H1 (cell line): ENCODE measurements around the gene ZC3H6. TPM values are rescaled to one million over a fixed set of nuclear protein-coding genes. Genes with fewer than 3 reads are reported as not detected.

Source experiments
- CTCF ChIA-PET: fragments of 300-600 bp; sonication (Branson Sonifier 250); formaldehyde crosslinking; loops from one replicate; lab custom pipeline; 2021; ENCODE audit not compliant: partially characterized antibody; lab: Charles Lee
- POLR2A ChIA-PET: fragments of 300-600 bp; sonication (Branson Sonifier 250); formaldehyde crosslinking; loops from one replicate; lab custom pipeline; 2021; ENCODE audit warnings: inconsistent platforms; ENCODE audit not compliant: partially characterized antibody; lab: Charles Lee
- DNase-seq, 2 experiments: peaks; one replicate each; pipeline versions ENCODE4 v3.0.0 to v3.0.0-alpha.2; 2010 to 2022; ENCODE audit warnings: low spot score in 2 of 2, low read depth in 1 of 2, mixed read lengths in 1 of 2
- FAIRE-seq: peaks from 2 replicates; lab custom pipeline; 2011; peaks lifted over from hg19 to GRCh38; lab: Jason Lieb, UNC
- H2AFZ ChIP-seq: 2 replicates; pipeline ENCODE4 v1.8.1; 2012; ENCODE audit warnings: low read length, inconsistent platforms
- H2AK5ac ChIP-seq: 2 replicates; pipeline ENCODE4 v1.6.1; 2013; ENCODE audit warnings: low read depth, low read length
- H2BK120ac ChIP-seq: replicated peaks from 2 replicates; pipeline ENCODE3; 2013; ENCODE audit warnings: low read depth, low read length, inconsistent platforms
- H2BK12ac ChIP-seq: 2 replicates; pipeline ENCODE4 v1.6.1; 2013; ENCODE audit warnings: low read depth, low read length
- H2BK15ac ChIP-seq: 2 replicates; pipeline ENCODE4 v1.6.1; 2013; ENCODE audit warnings: low read length
- H2BK20ac ChIP-seq: 2 replicates; pipeline ENCODE4 v1.6.1; 2013; ENCODE audit warnings: low read length
- H2BK5ac ChIP-seq: 2 replicates; pipeline ENCODE4 v1.6.1; 2013; ENCODE audit warnings: low read depth, low read length
- H3K14ac ChIP-seq: 2 replicates; pipeline ENCODE4 v1.6.1; 2013; ENCODE audit warnings: inconsistent platforms; ENCODE audit not compliant: insufficient read length
- H3K18ac ChIP-seq: 2 replicates; pipeline ENCODE4 v1.6.1; 2013; ENCODE audit warnings: low read length; ENCODE audit errors: extremely low read depth
- H3K23ac ChIP-seq: 2 replicates; pipeline ENCODE4 v1.6.1; 2013; ENCODE audit warnings: inconsistent platforms; ENCODE audit not compliant: insufficient read length
- H3K23me2 ChIP-seq: 2 replicates; pipeline ENCODE4 v1.6.1; 2013; ENCODE audit warnings: low read depth, low read length
- H3K27ac ChIP-seq: 2 replicates; pipeline ENCODE4 v1.6.1; 2011; ENCODE audit warnings: low read depth, low read length, inconsistent platforms
- H3K27me3 ChIP-seq, 4 experiments: replicated peaks in 1 of 4; 1 replicate in 1 of 4; 2 replicates in 3 of 4; pipeline versions ENCODE4 v1.6.1 to v1.8.1; 2011 to 2013; ENCODE audit warnings: low read length in 3 of 4, mild to moderate bottlenecking in 3 of 4, inconsistent platforms in 2 of 4, mixed read lengths in 2 of 4, moderate library complexity in 1 of 4; ENCODE audit not compliant: control insufficient read depth in 3 of 4, insufficient read depth in 3 of 4; ENCODE audit errors: extremely low read depth in 1 of 4
- H3K36me3 ChIP-seq, 4 experiments: 2 replicates each; pipeline versions ENCODE4 v1.6.1 to v1.8.1; 2011 to 2013; ENCODE audit warnings: mild to moderate bottlenecking in 4 of 4, low read length in 3 of 4, moderate library complexity in 2 of 4, control low read depth in 1 of 4, inconsistent platforms in 1 of 4; ENCODE audit not compliant: insufficient read depth in 4 of 4, control insufficient read depth in 2 of 4
- H3K4ac ChIP-seq: replicated peaks from 2 replicates; pipeline ENCODE3; 2013; ENCODE audit warnings: low read length, low read depth, mixed read lengths, inconsistent platforms; ENCODE audit not compliant: insufficient read length
- H3K4me1 ChIP-seq, 4 experiments: replicated peaks in 1 of 4; 1 replicate in 1 of 4; 2 replicates in 3 of 4; pipeline versions ENCODE4 v1.6.1 to v1.8.1; 2011 to 2013; ENCODE audit warnings: low read length in 3 of 4, inconsistent platforms in 2 of 4, mixed read lengths in 1 of 4; ENCODE audit not compliant: insufficient read depth in 4 of 4, control insufficient read depth in 3 of 4
- H3K4me2 ChIP-seq, 2 experiments: 2 replicates each; pipeline versions ENCODE4 v1.6.1 to v1.8.1; 2011 to 2013; ENCODE audit warnings: low read depth in 2 of 2, low read length in 2 of 2, control low read depth in 1 of 2, inconsistent platforms in 1 of 2, mild to moderate bottlenecking in 1 of 2; ENCODE audit not compliant: insufficient read depth in 1 of 2
- H3K4me3 ChIP-seq, 4 experiments: fragments of 200-600, 300-600 bp in 1 of 4; sonication (generic), shearing (Covaris generic), sonication (Bioruptor Twin) in 1 of 4; 2 replicates each; pipeline versions ENCODE4 v1.5.1 to v1.8.1; 2011 to 2016; ENCODE audit warnings: low read length in 4 of 4, low read depth in 3 of 4, control low read depth in 2 of 4, inconsistent platforms in 2 of 4, mild to moderate bottlenecking in 2 of 4, mixed read lengths in 1 of 4, moderate library complexity in 1 of 4; ENCODE audit not compliant: insufficient read depth in 2 of 4; ENCODE audit errors: extremely low read depth in 1 of 4
- H3K56ac ChIP-seq: replicated peaks from 2 replicates; pipeline ENCODE3; 2013; ENCODE audit warnings: low read depth, mild to moderate bottlenecking, mixed read lengths, low read length, inconsistent platforms; ENCODE audit not compliant: insufficient read length
- H3K79me1 ChIP-seq: 2 replicates; pipeline ENCODE4 v1.6.1; 2013; ENCODE audit warnings: low read depth, low read length, control low read depth
- H3K79me2 ChIP-seq, 2 experiments: 2 replicates each; pipeline versions ENCODE4 v1.6.1 to v1.8.1; 2012 to 2013; ENCODE audit warnings: low read length in 2 of 2, mild to moderate bottlenecking in 2 of 2, inconsistent platforms in 1 of 2; ENCODE audit not compliant: insufficient read depth in 2 of 2, control insufficient read depth in 1 of 2
- H3K9ac ChIP-seq, 4 experiments: replicated peaks in 1 of 4; 1 replicate in 1 of 4; 2 replicates in 3 of 4; pipeline versions ENCODE4 v1.6.1 to v1.8.1; 2011 to 2013; ENCODE audit warnings: low read depth in 3 of 4, low read length in 3 of 4, control low read depth in 2 of 4, mild to moderate bottlenecking in 2 of 4, moderate library complexity in 2 of 4, inconsistent platforms in 1 of 4; ENCODE audit errors: extremely low read depth in 1 of 4
- H3K9me3 ChIP-seq, 2 experiments: 2 replicates each; pipeline versions ENCODE4 v1.6.1 to v1.8.1; 2012 to 2013; ENCODE audit warnings: mild to moderate bottlenecking in 2 of 2, moderate library complexity in 2 of 2, control low read depth in 1 of 2, inconsistent platforms in 1 of 2, low read depth in 1 of 2, low read length in 1 of 2, mixed read lengths in 1 of 2; ENCODE audit not compliant: insufficient read depth in 2 of 2
- H4K20me1 ChIP-seq, 2 experiments: replicated peaks in 1 of 2; 2 replicates each; pipeline versions ENCODE3 to v1.8.1; 2011 to 2013; ENCODE audit warnings: inconsistent platforms in 2 of 2, low read length in 2 of 2, mild to moderate bottlenecking in 1 of 2; ENCODE audit not compliant: insufficient read depth in 2 of 2, control insufficient read depth in 1 of 2
- H4K5ac ChIP-seq: 2 replicates; pipeline ENCODE4 v1.6.1; 2013; ENCODE audit warnings: low read length, low read depth, mixed read lengths, inconsistent platforms; ENCODE audit not compliant: insufficient read length
- H4K8ac ChIP-seq: 2 replicates; pipeline ENCODE4 v1.8.0; 2013; ENCODE audit warnings: mild to moderate bottlenecking, moderate library complexity, low read length, inconsistent platforms; ENCODE audit not compliant: insufficient read depth; ENCODE audit errors: extremely low read depth
- H4K91ac ChIP-seq: replicated peaks from 2 replicates; pipeline ENCODE3; 2013; ENCODE audit warnings: low read length, mixed read lengths, inconsistent platforms; ENCODE audit not compliant: insufficient read length
- CBX5 ChIP-seq: fragments of 300-800, 300-1000 bp; sonication (generic); IDR thresholded peaks from 2 replicates; pipeline ENCODE4 v1.7.1; 2016; ENCODE audit warnings: antibody characterized with exemption, low read length, low read depth
- FOSL1 ChIP-seq: IDR thresholded peaks from 2 replicates; pipeline ENCODE4 v1.6.1; 2011; ENCODE audit warnings: mild to moderate bottlenecking, low read depth, low read length, moderate library complexity; ENCODE audit not compliant: insufficient read depth
- HDAC6 ChIP-seq: IDR thresholded peaks from one replicate; pipeline ENCODE4 v1.7.1; 2012; ENCODE audit warnings: low read depth, mild to moderate bottlenecking, inconsistent platforms, low read length, moderate library complexity
- KDM1A ChIP-seq: fragments of 200-600, 300-600 bp; sonication (generic); IDR thresholded peaks from 2 replicates; pipeline ENCODE4 v1.7.1; 2016; ENCODE audit warnings: mild to moderate bottlenecking, low read length, borderline replicate concordance
- KDM5A ChIP-seq: fragments of 200-600 bp; IDR thresholded peaks from 2 replicates; pipeline ENCODE4 v1.7.1; 2012; ENCODE audit warnings: mild to moderate bottlenecking, low read length, inconsistent platforms, mixed read lengths
- RAD21 ChIP-seq, 2 experiments: IDR thresholded peaks in 1 of 2; conservative IDR thresholded peaks in 1 of 2; 2 replicates each; pipeline ENCODE4 v1.6.1; 2011; ENCODE audit warnings: low read depth in 2 of 2, low read length in 2 of 2, improper control_type of control experiment in 1 of 2, inconsistent platforms in 1 of 2, mild to moderate bottlenecking in 1 of 2, moderate library complexity in 1 of 2
- RFX5 ChIP-seq: IDR thresholded peaks from 2 replicates; pipeline ENCODE4 v1.6.1; 2011; ENCODE audit warnings: low read depth, low read length, improper control_type of control experiment, borderline replicate concordance
- SIN3A ChIP-seq, 2 experiments: IDR thresholded peaks in 1 of 2; conservative IDR thresholded peaks in 1 of 2; 2 replicates each; pipeline ENCODE4 v1.6.1; 2011 to 2012; ENCODE audit warnings: low read length in 2 of 2, improper control_type of control experiment in 1 of 2, low read depth in 1 of 2, mild to moderate bottlenecking in 1 of 2
- SIRT6 ChIP-seq: IDR thresholded peaks from one replicate; pipeline ENCODE4 v1.7.1; 2012; ENCODE audit warnings: low read length, inconsistent platforms
- TBP ChIP-seq: IDR thresholded peaks from 2 replicates; pipeline ENCODE4 v1.6.1; 2011; ENCODE audit warnings: low read depth, low read length, improper control_type of control experiment
- WGBS, 2 experiments: shearing (Covaris generic) in 1 of 2; methylation state at CpG; one replicate each; pipeline versions ENCODE4 v1.1.6 to v1.1.7; 2013 to 2015; ENCODE audit warnings: low lambda C conversion rate in 2 of 2, mixed read lengths in 2 of 2, inconsistent platforms in 1 of 2, low coverage in 1 of 2, missing lambda C conversion rate in 1 of 2; ENCODE audit not compliant: insufficient replicate concordance in 2 of 2, insufficient coverage in 1 of 2, insufficient read length in 1 of 2; ENCODE audit errors: extremely low coverage in 1 of 2, missing lambda C conversion rate in 1 of 2; 5-methylcytosine and 5-hydroxymethylcytosine counted together
- polyA plus RNA-seq, 7 experiments: library from polyadenylated mRNA; depleted of rRNA in 3 of 7; stranded (reverse) in 5 of 7; unstranded in 2 of 7; fragments of >200 nt in 5 of 7; fragments of 200-250 nt in 2 of 7; gene quantifications; 1 replicate in 5 of 7; 2 replicates in 1 of 7; 4 replicates in 1 of 7; pipeline versions ENCODE4 v1.2.1 to v1.2.3, GENCODE V29; 2011 to 2013; ENCODE audit warnings: missing spikeins in 2 of 7, mixed read lengths in 2 of 7
- total RNA-seq: library from RNA; stranded (reverse); fragmentation: NEBNext Ultra II Directional; extraction: Animal tissue kit (Norgen Biotek cat#: 25700); gene quantifications from 2 replicates; pipeline ENCODE4 v1.2.1, GENCODE V29; 2021
- TF ChIP-seq, protein P1 (sequence below): IDR thresholded peaks from 2 replicates; pipeline ENCODE4 v1.6.1; 2012; ENCODE audit warnings: inconsistent platforms
- TF ChIP-seq, protein P2 (sequence below): IDR thresholded peaks from 2 replicates; pipeline ENCODE4 v1.6.1; 2012; ENCODE audit warnings: inconsistent platforms

The ZC3H6 gene
- total and polyA plus RNA-seq, 2 of the 8 experiments (the other 6 are each of a cell fraction or from before 2014, with no cell fraction given) = 1.4 to 6.9 TPM

DNA sequence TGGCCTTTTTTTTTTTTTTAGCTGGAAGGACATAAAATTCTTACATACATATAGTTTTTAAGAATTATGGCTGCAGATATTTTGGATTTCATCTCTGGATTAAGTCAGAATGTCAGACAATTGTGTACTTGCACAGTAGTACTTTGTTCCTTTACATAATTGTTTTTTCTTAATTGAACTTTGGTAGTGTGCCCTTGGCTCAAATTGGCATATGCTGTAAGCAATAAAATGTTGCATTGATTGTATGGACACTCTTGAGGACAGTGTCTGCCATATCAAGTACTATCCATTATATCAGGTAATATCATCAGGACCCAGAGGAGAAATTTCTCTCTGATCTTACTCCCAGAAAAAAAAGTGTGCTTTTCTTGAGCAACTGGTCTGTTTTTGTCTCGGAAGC is 15.3 kb downstream of the ZC3H6 start:
- WGBS, 2 experiments = 91% methylated on average over 1 of the region's 1 CpG; no CpG with 5 or more reads in 1 of the 2 experiments
- no peaks in the 10 kb centered on the region for H3K23me2 ChIP-seq
- no peak overlapping the region for H2BK15ac ChIP-seq
- no peak overlapping the region for H3K9ac ChIP-seq
- H3K4me1 ChIP-seq = no peaks in the 10 kb centered on the region
- H2AK5ac ChIP-seq = no peak overlapping the region
- no peak overlapping the region for H2AFZ ChIP-seq
- no peak overlapping the region for H3K27ac ChIP-seq
- no peak overlapping the region for H3K4me2 ChIP-seq
- H3K79me2 ChIP-seq = no peaks in the 10 kb centered on the region
- ChIA-PET CTCF (no interaction called here), POLR2A (no interaction called here)
- no peak overlapping the region for H4K8ac ChIP-seq
- FAIRE-seq (no peak), DNase-seq (no peak)
- H3K27me3 ChIP-seq = no peaks in the 10 kb centered on the region
- no peaks in the 10 kb centered on the region for H3K9me3 ChIP-seq
- no peaks in the 10 kb centered on the region for H3K79me1 ChIP-seq
- H3K56ac ChIP-seq = no peak overlapping the region
- no peak overlapping the region for H2BK20ac ChIP-seq
- H2BK12ac ChIP-seq = no peak overlapping the region
- no peaks in the 10 kb centered on the region for H3K36me3 ChIP-seq
- no peak overlapping the region for H2BK120ac ChIP-seq
- H4K5ac ChIP-seq = no peak overlapping the region
- no peak overlapping the region for H3K23ac ChIP-seq
- no peak overlapping the region for H3K18ac ChIP-seq
- H4K91ac ChIP-seq = no peak overlapping the region
- H4K20me1 ChIP-seq = no peaks in the 10 kb centered on the region
- no peak overlapping the region for H3K14ac ChIP-seq
- no peak overlapping the region for H3K4ac ChIP-seq
- no peak overlapping the region for H3K4me3 ChIP-seq
- H2BK5ac ChIP-seq = no peak overlapping the region
- TF ChIP-seq RAD21 (IDR thresholded peaks at IDR 0.05 in 1 of 2, conservative IDR thresholded peaks at IDR 0.05 in 1 of 2; ENCODE audit: low read depth in 2 of 2, low read length in 2 of 2) (no peak), HDAC6 (no peak), CBX5 (no peak), TBP (no peak), RFX5 (no peak), SIN3A (conservative IDR thresholded peaks at IDR 0.05 in 1 of 2, IDR thresholded peaks at IDR 0.05 in 1 of 2; ENCODE audit: low read depth in 1 of 2, low read length in 2 of 2) (no peak), FOSL1 (no peak), SIRT6 (no peak), KDM5A (no peak), KDM1A (no peak)
- TF ChIP-seq, protein P1, sequence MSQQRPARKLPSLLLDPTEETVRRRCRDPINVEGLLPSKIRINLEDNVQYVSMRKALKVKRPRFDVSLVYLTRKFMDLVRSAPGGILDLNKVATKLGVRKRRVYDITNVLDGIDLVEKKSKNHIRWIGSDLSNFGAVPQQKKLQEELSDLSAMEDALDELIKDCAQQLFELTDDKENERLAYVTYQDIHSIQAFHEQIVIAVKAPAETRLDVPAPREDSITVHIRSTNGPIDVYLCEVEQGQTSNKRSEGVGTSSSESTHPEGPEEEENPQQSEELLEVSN = no peak
- TF ChIP-seq, protein P2, sequence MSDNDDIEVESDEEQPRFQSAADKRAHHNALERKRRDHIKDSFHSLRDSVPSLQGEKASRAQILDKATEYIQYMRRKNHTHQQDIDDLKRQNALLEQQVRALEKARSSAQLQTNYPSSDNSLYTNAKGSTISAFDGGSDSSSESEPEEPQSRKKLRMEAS = no peak
